NOMO-1 treated with dmso at 0.1 percent for 144 hours (cell line): ENCODE results near the gene SERPINA5.
"Not testable (repeated sequence)": the region's sequence is repeated elsewhere in the genome, so short reads cannot be mapped to it uniquely, and the experiment has no call there.

Source experiments
- DNase-seq: peaks from one replicate; lab custom pipeline; 2025; ENCODE audit not compliant: unreplicated experiment; lab: John Stamatoyannopoulos, UW

SERPINA5 gene

DNA sequence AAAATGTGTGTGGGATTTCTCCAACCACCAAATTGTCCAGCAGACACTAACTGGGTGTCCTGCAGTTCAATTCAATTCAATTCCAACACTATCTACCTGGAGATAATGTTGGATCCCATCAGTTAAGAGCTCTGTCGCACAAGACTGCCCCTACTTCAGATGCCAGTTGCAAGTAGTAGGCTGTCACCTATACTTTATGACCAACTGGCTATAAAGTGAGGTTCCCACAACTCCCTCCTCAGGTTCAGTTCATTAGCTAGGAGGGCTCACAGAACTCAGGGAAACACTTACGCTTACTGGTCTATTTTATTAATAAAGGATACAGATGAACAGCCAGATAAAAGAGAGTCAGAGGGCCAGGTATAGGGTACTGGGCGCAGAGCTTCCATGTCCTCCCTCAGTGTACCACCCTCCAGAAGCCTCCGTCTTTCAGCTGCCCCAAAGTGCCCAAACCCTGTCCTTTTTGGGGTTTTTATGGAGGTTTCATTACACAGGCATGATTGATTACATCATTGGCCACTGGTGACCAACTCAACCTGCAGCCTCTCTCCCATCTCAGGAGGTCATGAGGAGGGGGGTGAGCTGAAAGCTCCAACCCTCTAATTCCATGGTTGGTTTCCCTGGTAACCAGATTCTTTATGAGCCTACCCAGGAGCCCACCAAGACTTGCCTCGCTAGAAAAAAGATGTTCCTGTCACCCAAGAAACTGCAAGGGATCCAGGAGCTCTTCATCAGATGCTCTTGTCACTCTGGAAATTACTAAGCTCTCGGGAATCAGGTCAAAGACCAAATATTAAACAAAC lies 7.5 kb upstream of the SERPINA5 start:
- DNase-seq = no peak

GRCh38 chr14:94574336-94574735 lies 6.9 kb upstream of the SERPINA5 start:
- DNase-seq = no peak

DNA sequence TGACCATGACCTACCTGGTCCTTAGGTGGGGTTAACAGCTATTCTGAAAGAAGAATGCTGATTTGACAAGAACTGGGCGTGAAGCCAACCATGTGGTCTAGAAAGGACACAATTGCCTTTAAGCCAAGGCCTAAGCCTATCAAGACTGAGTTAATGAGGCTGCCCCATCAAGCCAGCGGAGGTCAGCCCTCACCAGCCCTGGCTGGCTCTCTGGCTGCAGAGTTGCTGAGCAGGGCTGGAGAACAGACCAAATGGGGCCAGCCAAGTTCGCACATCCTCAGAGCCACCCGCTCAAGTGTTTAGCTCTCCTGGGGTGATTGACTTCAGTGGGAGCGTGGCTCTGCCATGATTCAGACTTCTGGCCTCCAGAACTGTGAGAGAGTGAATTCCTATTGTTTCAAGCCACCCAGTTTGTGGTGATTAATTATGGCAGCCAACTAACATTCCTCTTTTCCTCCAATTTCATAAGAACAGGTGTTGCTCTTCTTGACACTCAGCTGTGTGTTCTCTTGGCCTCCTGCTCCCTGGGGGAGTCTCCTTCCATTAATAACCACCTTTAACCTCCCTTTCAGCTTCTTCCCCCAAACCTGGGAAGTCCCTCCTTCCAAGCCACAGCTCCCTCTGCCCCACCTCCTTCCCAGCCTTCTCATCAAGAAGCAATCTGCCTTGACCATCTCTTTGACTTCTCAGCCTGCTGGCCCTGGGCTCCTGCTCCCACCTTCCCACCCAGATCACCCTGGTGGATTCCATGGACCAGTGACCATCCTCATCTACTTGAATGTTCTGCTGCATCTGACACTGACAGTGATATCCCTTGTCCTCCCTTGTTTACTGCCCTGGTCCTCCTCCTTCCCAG lies 5.3 kb upstream of the SERPINA5 start:
- no peak for DNase-seq

GRCh38 chr14:94577472-94577871 lies 3.8 kb upstream of the SERPINA5 start:
- DNase-seq = not testable (repeated sequence)

- DNase-seq = no peak
These were observed 2.5 kb upstream of the SERPINA5 start for GRCh38 chr14:94578712-94579111.

GRCh38 chr14:94582199-94582750 lies 1.0 kb downstream of the SERPINA5 start:
- DNase-seq = no peak

DNA sequence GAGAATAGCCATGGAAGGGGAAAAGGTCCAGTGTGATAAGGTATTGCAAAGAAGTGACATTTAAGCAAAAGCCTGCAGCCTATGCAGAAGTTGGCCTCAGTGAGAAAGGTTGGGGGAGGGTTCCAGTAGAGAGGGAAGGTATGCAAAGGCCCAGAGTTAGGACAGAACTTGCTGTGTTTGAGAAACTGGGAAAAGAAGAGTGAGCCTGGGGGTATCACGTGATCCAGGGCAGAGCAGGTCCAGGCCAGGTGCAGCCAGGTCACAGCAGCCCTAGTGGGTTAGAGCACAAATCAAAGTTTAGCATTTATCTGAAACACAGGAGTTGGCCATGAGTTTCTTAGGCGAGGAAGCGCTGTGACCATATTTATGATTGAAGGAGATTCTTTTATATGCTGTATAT lies 1.6 kb downstream of the SERPINA5 start:
- DNase-seq = no peak

DNA sequence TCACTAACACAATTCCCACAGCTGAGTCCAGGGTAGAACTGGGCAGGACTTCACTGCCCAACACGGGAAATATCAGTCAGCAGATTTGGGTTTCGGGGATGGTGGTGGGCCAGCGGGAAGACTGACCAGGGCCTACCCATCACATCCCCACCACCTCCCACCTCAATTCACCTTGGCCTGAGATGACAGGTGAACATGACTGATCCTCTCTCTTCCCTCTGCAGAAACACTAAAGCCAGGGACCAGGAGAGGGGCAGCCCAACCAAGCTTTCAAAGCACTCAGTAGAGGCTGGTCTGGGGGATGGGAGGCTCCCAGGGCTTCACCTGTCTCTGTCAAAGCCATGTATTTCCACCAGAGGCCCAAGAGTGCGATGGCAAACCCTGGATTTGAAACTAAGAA lies 2.3 kb downstream of the SERPINA5 start:
- no peak for DNase-seq

- DNase-seq = no peak
These were observed 3.5 kb downstream of the SERPINA5 start for GRCh38 chr14:94584591-94585280.

GRCh38 chr14:94586635-94587034 lies 5.4 kb downstream of the SERPINA5 start:
- no peak for DNase-seq

DNA sequence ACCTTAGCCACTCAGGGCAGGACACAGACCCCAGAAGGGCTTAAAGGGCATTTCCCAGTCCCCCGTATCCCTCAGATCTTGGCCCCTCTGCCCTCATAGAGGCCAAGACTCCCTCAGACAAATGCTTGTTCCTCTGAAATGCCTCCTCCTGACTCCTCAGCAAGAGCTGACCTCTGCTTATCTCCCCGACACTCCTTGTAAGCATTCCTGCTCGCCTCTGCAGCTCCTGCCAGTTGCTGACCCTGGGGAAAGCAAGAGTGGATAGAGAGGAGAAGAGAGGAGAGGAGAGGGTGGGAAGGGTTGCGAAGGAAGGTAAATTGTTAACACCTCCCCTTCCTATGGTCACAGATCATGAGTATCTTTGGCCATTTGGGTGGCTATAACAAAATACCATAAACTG lies 7.1 kb downstream of the SERPINA5 start:
- DNase-seq = no peak

GRCh38 chr14:94591073-94591472 lies 9.8 kb downstream of the SERPINA5 start:
- no peak for DNase-seq

DNA sequence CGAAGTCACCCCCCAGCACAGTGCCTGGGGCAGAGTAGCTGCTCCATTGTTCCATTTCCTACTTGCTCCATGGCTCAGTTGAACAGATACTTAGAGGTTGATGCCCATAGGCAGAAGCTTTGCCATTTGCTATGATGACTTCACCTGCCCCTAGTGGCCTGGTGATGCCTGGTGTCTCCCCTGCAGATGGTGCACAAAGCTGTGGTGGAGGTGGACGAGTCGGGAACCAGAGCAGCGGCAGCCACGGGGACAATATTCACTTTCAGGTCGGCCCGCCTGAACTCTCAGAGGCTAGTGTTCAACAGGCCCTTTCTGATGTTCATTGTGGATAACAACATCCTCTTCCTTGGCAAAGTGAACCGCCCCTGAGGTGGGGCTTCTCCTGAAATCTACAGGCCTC lies 10.6 kb downstream of the SERPINA5 start:
- DNase-seq = no peak

- no peak for DNase-seq
These were observed 11.2 kb downstream of the SERPINA5 start for GRCh38 chr14:94592457-94592856.

GRCh38 chr14:94593376-94593748 lies 12.1 kb downstream of the SERPINA5 start:
- no peak for DNase-seq

DNA sequence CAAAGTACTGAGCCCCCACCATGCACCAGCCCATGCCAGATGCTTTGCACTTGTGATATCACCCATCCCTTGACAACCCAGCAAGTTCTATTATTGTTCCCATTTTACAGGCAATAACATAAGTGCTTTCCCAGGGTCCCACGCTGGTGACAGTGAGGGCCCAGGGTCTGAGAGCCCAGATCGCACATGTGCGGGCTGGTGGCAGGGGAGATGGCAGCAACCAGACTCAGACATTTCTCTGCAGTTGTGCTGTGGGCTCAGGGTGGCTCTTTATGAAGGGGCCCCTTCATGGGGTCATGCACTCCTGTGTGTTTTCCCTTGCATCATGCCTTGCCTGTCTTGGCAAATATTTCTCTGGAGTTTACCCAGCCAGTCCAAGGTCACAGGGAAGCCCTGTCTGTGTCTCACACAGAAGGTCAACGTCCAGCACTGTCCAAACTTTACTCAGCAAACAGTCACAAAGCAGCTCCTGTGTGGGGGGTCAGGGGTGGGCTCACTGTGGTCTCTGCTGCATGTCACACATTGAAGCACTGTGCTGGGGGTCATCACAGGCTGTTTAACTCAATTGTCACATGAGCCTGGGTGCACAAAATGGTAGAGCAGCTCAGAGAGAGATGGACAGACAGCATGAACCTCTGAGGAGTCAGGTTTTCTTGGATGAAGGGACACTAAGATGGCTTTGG lies 12.7 kb downstream of the SERPINA5 start:
- no peak for DNase-seq

DNA sequence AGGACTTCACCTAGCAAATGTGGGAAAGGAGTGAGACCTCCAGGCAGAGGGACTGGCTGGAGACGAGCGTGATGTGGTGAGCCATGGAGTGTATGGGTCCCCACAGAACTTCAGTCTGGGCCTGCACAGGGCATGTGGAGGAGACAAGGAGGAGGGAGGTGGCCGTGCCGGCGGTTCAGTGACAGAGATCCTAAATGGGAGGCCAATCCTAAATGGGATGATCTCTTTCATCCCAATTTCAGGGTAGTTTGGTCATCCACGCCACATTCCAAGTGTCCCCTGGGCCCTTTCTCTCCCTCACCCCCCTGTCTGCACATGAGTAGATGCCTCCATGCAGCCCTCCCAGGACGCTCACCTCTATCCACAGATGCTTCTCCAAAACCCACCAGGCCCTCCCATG lies 13.2 kb downstream of the SERPINA5 start:
- no peak for DNase-seq

DNA sequence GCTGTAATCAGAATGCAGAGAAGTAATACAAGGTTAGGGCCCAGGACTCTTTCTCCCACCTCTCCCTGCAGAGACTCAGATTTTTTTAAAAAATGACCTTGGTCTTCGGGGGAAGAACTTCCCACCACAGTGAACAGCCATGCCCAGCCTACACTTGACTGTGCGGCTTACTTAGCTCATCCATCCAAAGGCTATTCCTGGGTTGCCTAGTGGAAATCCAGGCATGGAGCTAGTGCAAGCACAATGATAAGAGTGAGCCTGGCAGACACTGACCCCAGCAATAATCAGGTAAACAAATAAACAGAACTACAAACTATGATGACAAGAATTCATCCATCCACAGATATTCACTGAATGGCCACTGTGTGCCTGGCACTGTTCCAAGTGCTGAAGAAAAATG lies 14.7 kb downstream of the SERPINA5 start:
- no peak for DNase-seq

GRCh38 chr14:94596361-94596760 lies 15.1 kb downstream of the SERPINA5 start:
- no peak for DNase-seq

GRCh38 chr14:94597788-94598187 lies 16.6 kb downstream of the SERPINA5 start:
- DNase-seq = no peak

DNA sequence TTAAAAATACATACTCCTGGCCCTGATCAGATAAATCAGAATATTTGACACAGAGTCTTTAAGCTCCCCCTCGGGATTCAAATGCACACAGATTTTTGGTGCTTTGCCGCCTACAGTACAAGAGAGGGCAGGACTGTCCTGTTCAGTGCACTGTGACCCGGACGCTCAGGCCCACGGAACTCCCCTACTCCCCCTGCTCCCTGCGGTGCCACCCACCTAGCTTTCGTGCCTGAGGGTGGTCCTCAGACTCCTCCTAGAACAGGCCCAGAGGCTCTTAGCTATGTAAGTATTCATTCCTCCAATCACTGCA lies 17.2 kb downstream of the SERPINA5 start:
- DNase-seq = no peak
